ENCODE data around the gene CPNE2.

DNA sequence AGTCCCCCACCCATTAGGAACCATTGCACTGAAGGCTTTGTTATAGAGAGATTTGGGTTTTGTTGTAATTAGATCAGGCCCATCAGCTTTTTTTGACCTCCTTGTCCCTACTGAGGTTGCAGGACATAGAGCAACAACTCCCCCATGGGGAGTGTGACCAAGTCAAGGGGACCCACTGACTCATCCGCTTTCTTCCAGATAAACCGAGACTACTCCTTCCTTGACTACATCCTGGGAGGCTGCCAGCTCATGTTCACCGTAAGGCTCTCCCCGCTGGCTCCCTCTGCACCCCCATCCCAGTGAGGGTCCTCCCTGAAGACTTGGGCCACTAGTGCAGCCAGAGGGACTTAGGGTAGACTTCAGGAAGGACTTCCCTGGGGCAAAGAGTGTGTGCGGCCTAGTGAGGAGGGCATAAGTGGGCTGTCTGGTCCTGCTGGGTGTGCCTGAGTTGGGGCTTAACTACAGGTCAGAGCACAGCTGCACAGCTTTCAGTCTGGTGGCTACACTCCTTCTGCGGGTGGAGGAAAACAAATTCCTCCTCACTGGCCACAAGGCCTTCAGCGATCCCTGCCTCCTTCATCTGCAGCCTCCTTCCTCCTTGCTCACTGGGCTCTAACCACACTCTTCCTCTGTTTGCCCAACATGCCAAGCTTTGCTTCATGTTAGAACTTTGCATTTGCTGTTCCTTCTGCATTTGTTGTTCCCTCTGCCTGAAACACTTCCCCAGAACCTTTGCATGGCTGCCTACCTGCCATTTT, 31.0 kb downstream of the CPNE2 start:
- TF ChIP-seq, protein P1, sequence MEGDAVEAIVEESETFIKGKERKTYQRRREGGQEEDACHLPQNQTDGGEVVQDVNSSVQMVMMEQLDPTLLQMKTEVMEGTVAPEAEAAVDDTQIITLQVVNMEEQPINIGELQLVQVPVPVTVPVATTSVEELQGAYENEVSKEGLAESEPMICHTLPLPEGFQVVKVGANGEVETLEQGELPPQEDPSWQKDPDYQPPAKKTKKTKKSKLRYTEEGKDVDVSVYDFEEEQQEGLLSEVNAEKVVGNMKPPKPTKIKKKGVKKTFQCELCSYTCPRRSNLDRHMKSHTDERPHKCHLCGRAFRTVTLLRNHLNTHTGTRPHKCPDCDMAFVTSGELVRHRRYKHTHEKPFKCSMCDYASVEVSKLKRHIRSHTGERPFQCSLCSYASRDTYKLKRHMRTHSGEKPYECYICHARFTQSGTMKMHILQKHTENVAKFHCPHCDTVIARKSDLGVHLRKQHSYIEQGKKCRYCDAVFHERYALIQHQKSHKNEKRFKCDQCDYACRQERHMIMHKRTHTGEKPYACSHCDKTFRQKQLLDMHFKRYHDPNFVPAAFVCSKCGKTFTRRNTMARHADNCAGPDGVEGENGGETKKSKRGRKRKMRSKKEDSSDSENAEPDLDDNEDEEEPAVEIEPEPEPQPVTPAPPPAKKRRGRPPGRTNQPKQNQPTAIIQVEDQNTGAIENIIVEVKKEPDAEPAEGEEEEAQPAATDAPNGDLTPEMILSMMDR (IDR thresholded peaks at IDR 0.05): no peak
- TF ChIP-seq POLR2A (IDR thresholded peaks at IDR 0.05): no peak

Data from uterus (tissue), 2 donors.